MV-4-11 (cell line): Measurements from ENCODE around the gene LARP1B.
"Not testable (repeated sequence)": the region's sequence is repeated elsewhere in the genome, so short reads cannot be mapped to it uniquely, and the experiment has no call there.

Experiments used
- DNase-seq: peaks from one replicate; lab custom pipeline; 2025; lab: John Stamatoyannopoulos, UW

The LARP1B gene

GRCh38 chr4:128135391-128135790, 74.3 kb downstream of the LARP1B start:
- no peak for DNase-seq

GRCh38 chr4:128141866-128142265, 80.8 kb downstream of the LARP1B start:
- no peak for DNase-seq

- no peak for DNase-seq
Measured at GRCh38 chr4:128145727-128146126, 84.6 kb downstream of the LARP1B start.

- no peak for DNase-seq
Measured at GRCh38 chr4:128153800-128154199, 92.7 kb downstream of the LARP1B start.

GRCh38 chr4:128155231-128155855, 94.2 kb downstream of the LARP1B start:
- DNase-seq = no peak

- no peak for DNase-seq
Measured at GRCh38 chr4:128155874-128156456, 94.9 kb downstream of the LARP1B start.

GRCh38 chr4:128156472-128156871, 95.4 kb downstream of the LARP1B start:
- not testable (repeated sequence) for DNase-seq

GRCh38 chr4:128158894-128159293, 97.8 kb downstream of the LARP1B start:
- DNase-seq = no peak

GRCh38 chr4:128159967-128160366, 98.9 kb downstream of the LARP1B start:
- no peak for DNase-seq

GRCh38 chr4:128161138-128161537, 100.0 kb downstream of the LARP1B start:
- no peak for DNase-seq

- DNase-seq = no peak
Measured at GRCh38 chr4:128162434-128162833, 101.3 kb downstream of the LARP1B start.

- no peak for DNase-seq
Measured at GRCh38 chr4:128163177-128164117, 102.3 kb downstream of the LARP1B start.

- DNase-seq = no peak
Measured at GRCh38 chr4:128166982-128167381, 105.9 kb downstream of the LARP1B start.

GRCh38 chr4:128168701-128169100, 107.6 kb downstream of the LARP1B start:
- DNase-seq = no peak

GRCh38 chr4:128169245-128169644, 108.1 kb downstream of the LARP1B start:
- no peak for DNase-seq

- no peak for DNase-seq
Measured at GRCh38 chr4:128176643-128177042, 115.5 kb downstream of the LARP1B start.

GRCh38 chr4:128177498-128177897, 116.4 kb downstream of the LARP1B start:
- no peak for DNase-seq

GRCh38 chr4:128186623-128187022, 125.5 kb downstream of the LARP1B start:
- DNase-seq = no peak

GRCh38 chr4:128191115-128191781, 130.1 kb downstream of the LARP1B start:
- peak; percentile 49 for DNase-seq

- peak; percentile 31 for DNase-seq
Measured at GRCh38 chr4:128220286-128221235, 159.4 kb downstream of the LARP1B start.

GRCh38 chr4:128221586-128221985, 160.5 kb downstream of the LARP1B start:
- DNase-seq = no peak
